ENCODE results near the gene TOLLIP. TPM values are rescaled to one million over a fixed set of nuclear protein-coding genes. Genes with fewer than 3 reads are reported as not detected.

Gene TOLLIP
- total RNA-seq, 4 donors from 2014 or later: 49.8 to 91.7 (median 85.0) TPM

GRCh38 chr11:1346669-1347390, 37.4 kb upstream of the TOLLIP start:
- in situ Hi-C loops (cut with MboI; ENCODE audit: low sequenced_read_pairs in 4 of 4): no loop called here

GRCh38 chr11:1345737-1346513, 36.5 kb upstream of the TOLLIP start:
- Histone ChIP-seq H3K4me3 (no peak overlapping the region), H3K27ac (no peak overlapping the region), H3K27me3 (no peaks in the 10 kb centered on the region), H3K36me3 (no peaks in the 10 kb centered on the region), H3K9me3 (no peaks in the 10 kb centered on the region), H3K4me1 (no peaks in the 10 kb centered on the region)
- in situ Hi-C loops (cut with MboI; ENCODE audit: low sequenced_read_pairs in 4 of 4) (no loop called here), intact Hi-C loops (cut with DNase I; ENCODE audit: low total_unique reads) (no loop called here)
- no peak for ATAC-seq
- DNase-seq: peak in 1 of 2 donors; percentile 6
- TF ChIP-seq CTCF (IDR thresholded peaks at IDR 0.05 in 4 of 5, conservative IDR thresholded peaks at IDR 0.05 in 1 of 5): no peak
- no peak for TF ChIP-seq POLR2A (IDR thresholded peaks at IDR 0.05)

More at GRCh38 chr11:1346669-1347390, 37.4 kb upstream of the TOLLIP start:
- H3K36me3 ChIP-seq: no peaks in the 10 kb centered on the region
- no peak overlapping the region for H3K4me3 ChIP-seq
- TF ChIP-seq CTCF (IDR thresholded peaks at IDR 0.05 in 4 of 5, conservative IDR thresholded peaks at IDR 0.05 in 1 of 5) (no peak), POLR2A (IDR thresholded peaks at IDR 0.05) (no peak)
- H3K27me3 ChIP-seq: no peaks in the 10 kb centered on the region
- no peaks in the 10 kb centered on the region for H3K4me1 ChIP-seq
- H3K27ac ChIP-seq: no peak overlapping the region
- DNase-seq: peak in 1 of 2 donors; percentile 7
- ATAC-seq: no peak
- H3K9me3 ChIP-seq: no peaks in the 10 kb centered on the region
- intact Hi-C loops (cut with DNase I; ENCODE audit: low total_unique reads): no loop called here

GRCh38 chr11:1344056-1344635, 34.7 kb upstream of the TOLLIP start:
- intact Hi-C loops (cut with DNase I; ENCODE audit: low total_unique reads) (no loop called here), in situ Hi-C loops (cut with MboI; ENCODE audit: low sequenced_read_pairs in 4 of 4) (no loop called here)
- H3K36me3 ChIP-seq: no peaks in the 10 kb centered on the region

More at GRCh38 chr11:1344056-1344635, 34.7 kb upstream of the TOLLIP start:
- H3K27me3 ChIP-seq: no peaks in the 10 kb centered on the region
- no peak overlapping the region for H3K4me3 ChIP-seq
- no peaks in the 10 kb centered on the region for H3K9me3 ChIP-seq
- no peaks in the 10 kb centered on the region for H3K4me1 ChIP-seq
- ATAC-seq (no peak), DNase-seq (no peak)
- TF ChIP-seq POLR2A (IDR thresholded peaks at IDR 0.05) (no peak), CTCF (IDR thresholded peaks at IDR 0.05 in 4 of 5, conservative IDR thresholded peaks at IDR 0.05 in 1 of 5) (no peak)
- no peak overlapping the region for H3K27ac ChIP-seq
